Measurements from ENCODE around the gene GMCL1. TPM values are rescaled to one million over a fixed set of nuclear protein-coding genes. Genes with fewer than 3 reads are reported as not detected.

The GMCL1 gene
- total and polyA plus RNA-seq, 9 of the 15 experiments (the other 6 are each of a cell fraction or from before 2014, with no cell fraction given), result 7.0 to 27.3 (median 15.4) TPM

GRCh38 chr2:69893684-69894551 is 64.5 kb downstream of the GMCL1 start, which contains the start of gene SNRNP27 (continued):
- TF ChIP-seq PYGO2 (tag; IDR thresholded peaks at IDR 0.05), result peak; percentile 13; the same call in 1 of the 2 replicates
- TF ChIP-seq CHD1 (IDR thresholded peaks at IDR 0.05; ENCODE audit: low read length), result no peak
- 0 out of 2 replicates have a peak, but pooled peaks have one; percentile 30 for TF ChIP-seq NR1H2 (CRISPR knock-in tag; IDR thresholded peaks at IDR 0.05)
- no peak for TF ChIP-seq RBM39 (optimal IDR thresholded peaks at IDR 0.05; ENCODE audit: low read depth, low read length)
- TF ChIP-seq THRA (IDR thresholded peaks at IDR 0.05), result no peak
- peak; percentile 60; the same call in 1 of the 2 replicates for TF ChIP-seq CC2D1A (IDR thresholded peaks at IDR 0.05)
- TF ChIP-seq SNAPC5 (CRISPR knock-in tag; IDR thresholded peaks at IDR 0.05), result no peak
- TF ChIP-seq PATZ1 (CRISPR knock-in tag; IDR thresholded peaks at IDR 0.05; ENCODE audit: borderline replicate concordance), result no peak
- TF ChIP-seq BRD9 (IDR thresholded peaks at IDR 0.05; ENCODE audit: low read depth, partially characterized antibody), result peak; percentile 54
- TF ChIP-seq DNMT1 (IDR thresholded peaks at IDR 0.05), result no peak
- TF ChIP-seq MTA3 (IDR thresholded peaks at IDR 0.05; ENCODE audit: borderline replicate concordance), result peak; percentile 98
- no peak for TF ChIP-seq ZBTB1 (CRISPR knock-in tag; IDR thresholded peaks at IDR 0.05; ENCODE audit: borderline replicate concordance, low read depth)
- no peak for TF ChIP-seq ZNF780A (CRISPR knock-in tag; IDR thresholded peaks at IDR 0.05)
- no peak for TF ChIP-seq CBX8 (IDR thresholded peaks at IDR 0.05; ENCODE audit: borderline replicate concordance, extremely low read depth, low read depth, low read length, poor library complexity, severe bottlenecking)
- TF ChIP-seq ZFX (CRISPR knock-in tag; IDR thresholded peaks at IDR 0.05), result peak; percentile 84
- TF ChIP-seq SETDB1 (IDR thresholded peaks at IDR 0.05; ENCODE audit: low read length), result no peak
- no peak for TF ChIP-seq CBFA2T2 (conservative IDR thresholded peaks at IDR 0.05)
- no peak for TF ChIP-seq KLF6 (CRISPR knock-in tag; IDR thresholded peaks at IDR 0.05; ENCODE audit: borderline replicate concordance)
- TF ChIP-seq RERE (CRISPR knock-in tag; IDR thresholded peaks at IDR 0.05; ENCODE audit: borderline replicate concordance), result no peak
